Measurements from ENCODE around the gene PPP1R2B. TPM values are rescaled to one million over a fixed set of nuclear protein-coding genes. Genes with fewer than 3 reads are reported as not detected.

The PPP1R2B gene
- total RNA-seq (2022; extraction: Qiagen RNA extraction; ENCODE audit: low read depth): 0.12 to 0.18 TPM (median 0.13 TPM) in 5 replicates

GRCh38 chr5:156850206-156850751 is at the start of gene PPP1R2B:
TSS of gene PPP1R2B (plus strand) at chr5:156850295. CDS start at chr5:156850563, 268 bp downstream.

Other genes with a start within 250 kb of the PPP1R2B start
- gene TIMD4, start 112.9 kb downstream of the PPP1R2B start, total RNA-seq (2022; extraction: Qiagen RNA extraction; ENCODE audit: low read depth): 0.85 to 1.7 TPM (median 1.4 TPM) in 5 replicates
- 27.8 to 40.3 TPM (median 32.1 TPM) in 5 replicates for gene HAVCR1, start 208.8 kb downstream of the PPP1R2B start, total RNA-seq (2022; extraction: Qiagen RNA extraction; ENCODE audit: low read depth)